ENCODE results near the gene GNB1.

The GNB1 gene

DNA sequence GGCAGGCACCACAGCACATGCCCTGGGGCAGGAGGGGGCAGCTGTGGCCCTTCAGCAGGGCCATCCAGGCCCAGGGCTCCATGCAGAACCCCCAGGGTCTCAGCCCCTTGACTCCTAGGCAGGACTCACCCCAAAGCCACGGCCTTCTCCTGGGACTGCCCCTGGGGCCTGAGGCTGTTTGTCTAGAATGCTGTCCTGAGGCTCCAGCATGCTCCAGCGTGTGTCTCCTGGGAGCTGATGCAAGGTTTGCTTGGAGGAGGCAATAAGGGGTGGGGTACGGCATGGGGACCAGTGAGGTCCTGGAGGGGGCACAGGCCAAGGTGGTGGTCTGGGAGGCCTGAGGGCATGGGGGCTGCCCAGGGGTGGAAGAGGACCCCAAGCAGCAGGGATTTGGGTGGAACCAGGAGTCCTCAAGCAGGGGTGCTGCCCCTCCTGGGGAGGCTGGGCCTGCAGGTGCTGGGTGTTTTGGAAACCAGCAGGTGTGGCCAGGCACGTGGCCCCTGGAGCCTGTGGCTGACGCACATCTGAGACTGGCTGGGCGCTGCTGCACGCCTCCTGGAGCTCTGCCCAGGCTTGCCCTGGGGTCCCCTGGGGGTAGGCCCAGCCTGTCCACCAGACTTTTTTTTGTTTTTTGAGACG lies 16.3 kb upstream of the GNB1 start:
- no peak for DNase-seq

DNA sequence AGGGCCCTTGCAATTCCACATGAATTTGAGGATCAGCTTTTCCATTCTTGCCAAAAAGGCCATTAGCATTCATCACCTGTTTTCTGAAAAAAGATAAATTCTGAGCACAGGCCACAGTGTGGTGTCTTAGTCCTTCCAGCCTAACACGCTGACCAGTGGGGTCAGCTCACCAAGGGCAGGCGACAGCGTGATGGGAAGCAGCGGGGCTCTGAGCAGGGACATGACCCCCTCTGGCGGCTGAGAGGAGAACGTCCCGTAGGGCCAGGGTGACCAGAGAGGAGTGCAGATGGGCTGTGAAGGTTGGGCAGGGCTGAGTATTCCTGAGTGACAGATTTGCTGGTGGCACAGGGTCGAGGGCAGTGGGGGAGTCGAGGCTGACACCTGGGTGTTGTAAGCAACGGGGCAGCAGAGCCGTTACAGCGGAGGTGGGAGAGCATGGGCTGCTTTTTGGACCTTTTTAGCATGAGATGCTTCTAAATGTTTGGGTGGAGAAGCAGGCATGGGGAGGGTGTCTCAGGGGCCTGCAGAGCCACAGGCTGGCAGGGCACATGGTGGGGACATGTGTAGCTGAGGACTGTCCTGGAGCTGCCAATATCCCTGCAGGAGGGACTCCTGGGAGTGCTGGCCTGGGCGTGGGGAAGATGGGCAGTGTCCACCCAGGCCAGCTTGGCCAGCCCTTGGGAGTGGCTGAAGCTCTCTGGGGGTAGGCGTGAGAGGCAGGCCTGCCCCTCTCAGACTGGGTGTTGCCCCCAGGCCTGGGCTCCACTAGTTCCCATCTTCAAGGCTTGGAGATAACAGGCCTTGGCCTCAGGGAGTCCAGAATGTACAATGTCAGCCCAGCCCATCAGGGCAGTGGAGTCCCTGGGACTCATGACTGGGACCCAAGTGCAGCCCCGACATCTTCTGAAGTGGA lies 15.6 kb upstream of the GNB1 start:
- peak; percentile 38 for DNase-seq

DNA sequence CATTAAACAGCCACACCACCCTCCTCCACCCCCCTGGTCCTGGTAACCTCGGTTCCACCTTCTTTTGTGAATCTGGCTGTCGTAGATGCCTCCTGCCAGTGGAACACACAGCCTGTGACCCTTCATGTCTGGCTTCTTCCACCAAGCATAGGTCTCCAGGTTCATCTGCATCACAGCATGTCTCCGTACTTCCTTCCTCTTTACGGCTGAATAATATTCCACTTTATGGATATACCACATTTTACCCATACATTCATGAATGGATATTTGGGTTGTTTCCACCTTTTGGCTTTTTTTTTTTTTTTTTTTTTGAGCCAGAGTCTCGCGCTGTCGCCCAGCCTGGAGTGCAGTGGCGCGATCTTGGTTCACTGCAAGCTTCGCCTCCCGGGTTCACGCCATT lies 12.3 kb upstream of the GNB1 start:
- DNase-seq, result no peak

DNA sequence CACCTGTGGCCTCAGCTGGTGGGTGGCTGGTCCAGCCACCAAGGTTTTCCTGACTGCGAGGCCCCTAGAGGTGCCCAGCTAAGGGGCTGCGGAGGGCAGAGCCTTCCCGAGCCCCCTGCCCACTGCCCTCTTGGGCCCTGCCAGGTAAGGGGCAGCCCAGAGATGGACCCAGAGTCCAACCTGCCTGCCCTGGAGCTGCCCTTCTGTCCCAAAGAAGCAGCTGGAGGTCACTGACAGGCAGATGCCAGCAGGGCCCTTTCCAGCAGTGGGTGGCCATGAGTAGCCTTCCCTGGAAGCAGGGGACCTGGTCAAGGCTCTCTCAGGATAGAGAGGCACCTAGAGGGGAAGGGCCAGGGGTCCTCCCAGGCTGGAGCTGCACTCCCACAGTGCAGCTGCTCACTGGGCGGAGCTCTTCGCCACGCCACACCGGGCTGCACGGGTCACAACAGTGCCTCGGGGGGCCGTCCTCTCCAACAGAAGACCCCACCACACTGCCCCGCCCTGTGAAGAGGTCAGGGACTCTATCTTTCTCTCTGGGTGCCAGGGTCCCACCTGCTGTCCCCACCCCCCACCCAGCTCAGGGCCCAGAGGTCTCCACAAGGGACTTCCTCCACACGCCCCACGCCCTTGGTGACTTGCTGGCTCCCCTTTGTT lies 10.9 kb upstream of the GNB1 start:
- no peak for DNase-seq

DNA sequence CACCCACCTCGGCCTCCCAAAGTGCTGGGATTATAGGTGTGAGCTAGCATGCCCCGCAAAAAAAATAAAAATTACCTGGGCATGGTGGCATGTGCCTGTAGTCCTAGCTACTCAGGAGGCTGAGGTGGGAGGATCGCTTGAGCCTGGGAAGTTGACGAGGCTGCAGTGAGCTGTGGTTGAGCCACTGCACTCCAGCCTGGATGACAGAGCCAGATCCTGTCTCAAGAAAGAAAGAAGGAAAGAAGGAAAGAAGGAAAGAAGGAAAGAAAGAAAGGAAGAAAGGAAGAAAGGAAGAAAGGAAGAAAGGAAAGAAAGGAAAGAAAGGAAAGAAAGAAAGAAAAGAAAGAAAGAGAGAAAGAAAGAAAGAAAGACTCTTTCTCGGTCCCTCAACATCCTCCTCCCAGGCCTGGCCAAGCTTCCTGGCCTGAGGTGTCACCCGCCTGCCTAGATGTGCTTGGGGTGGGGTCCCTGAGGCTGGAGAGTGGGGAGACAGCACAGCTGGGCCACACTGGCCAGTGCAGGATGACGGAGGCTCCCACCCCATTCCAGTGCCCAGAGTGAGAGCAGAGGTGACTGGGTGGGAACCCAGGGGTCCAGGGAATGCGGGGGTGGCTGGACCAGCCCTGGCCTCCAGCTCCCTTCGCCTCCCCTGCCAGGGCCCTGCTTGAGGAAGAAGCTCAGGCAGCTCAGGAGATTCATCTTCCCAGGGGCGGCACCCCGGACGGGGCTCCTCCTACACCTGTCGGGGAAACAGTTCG lies 10.2 kb upstream of the GNB1 start:
- no peak for DNase-seq

DNA sequence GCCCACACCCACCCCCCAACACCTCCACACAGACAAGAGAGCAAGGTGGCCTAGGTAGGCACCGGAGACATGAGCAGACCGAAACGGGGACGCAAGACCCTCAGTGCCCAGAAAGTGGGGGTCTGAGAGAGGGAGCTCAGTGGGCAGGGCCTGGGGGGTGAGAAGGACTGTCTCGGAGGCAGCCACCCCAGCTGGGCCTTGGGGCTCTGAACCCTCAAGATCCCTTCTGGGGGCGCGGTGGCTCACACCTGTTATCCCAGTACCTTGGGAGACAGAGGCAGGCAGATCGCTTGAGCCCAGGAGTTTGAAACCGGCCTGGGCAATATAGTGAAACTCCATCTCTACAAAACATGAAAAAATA lies 9.1 kb upstream of the GNB1 start:
- DNase-seq, result no peak

DNA sequence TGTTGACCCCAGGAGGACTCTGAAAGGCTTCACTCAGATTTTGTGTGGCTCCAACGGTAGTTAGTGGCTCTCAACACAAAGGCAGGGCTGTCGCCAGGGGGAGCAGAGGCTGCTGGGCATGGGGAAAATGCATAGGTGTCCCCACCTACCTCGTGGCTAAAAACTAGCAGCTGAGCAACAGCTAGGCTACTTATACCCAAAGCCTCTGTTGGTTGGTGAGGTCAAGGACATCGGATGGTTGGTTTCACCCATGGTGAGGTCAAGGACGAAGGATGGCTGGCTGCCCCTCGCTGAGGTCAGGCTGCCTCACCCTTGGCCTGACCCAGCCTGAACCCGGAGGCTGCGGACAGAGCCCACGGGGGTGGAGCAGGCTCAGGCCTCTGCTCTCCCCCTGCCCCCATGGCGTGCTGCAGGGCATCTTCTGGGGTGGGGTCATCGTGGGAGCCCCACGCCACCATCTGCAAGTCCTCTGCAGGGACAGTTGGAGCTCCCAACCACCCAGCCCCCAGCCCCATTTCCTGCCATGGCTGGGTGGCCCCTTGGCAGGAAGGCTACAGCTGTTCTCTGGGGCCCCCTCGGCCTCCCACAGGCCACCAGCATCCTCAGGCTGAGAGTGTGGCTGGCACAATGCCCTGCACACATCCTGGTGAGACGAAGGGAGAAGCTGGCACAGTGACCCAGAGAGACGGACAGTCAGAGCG lies 8.5 kb upstream of the GNB1 start:
- DNase-seq, result no peak

DNA sequence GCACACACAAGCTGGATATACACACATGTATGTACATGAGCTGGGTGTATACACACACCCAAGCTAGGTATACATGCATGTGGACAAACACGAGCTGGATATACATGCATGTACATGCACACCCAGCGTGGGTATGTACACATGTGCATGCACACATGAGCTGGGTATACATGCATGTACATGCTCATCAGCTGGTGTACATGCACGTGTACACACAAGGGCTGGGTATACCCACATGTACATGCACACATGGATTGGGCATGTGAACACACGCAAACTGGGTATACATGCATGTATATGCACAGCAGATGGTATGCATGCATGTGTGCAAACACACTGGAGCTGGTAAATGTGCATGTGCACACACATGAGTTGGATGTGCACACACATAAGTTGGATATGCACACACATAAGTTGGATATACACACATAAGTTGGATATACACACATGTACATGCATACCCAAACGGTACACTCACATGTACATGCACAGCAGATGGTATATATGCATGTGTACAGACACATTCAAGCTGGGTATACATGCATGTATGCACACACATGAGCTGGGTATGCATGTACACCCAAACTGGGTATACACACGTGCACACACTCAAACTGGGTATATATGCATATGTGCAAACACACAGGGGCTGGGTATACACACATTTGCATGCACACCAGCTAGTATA lies 7.5 kb upstream of the GNB1 start:
- DNase-seq, result no peak

DNA sequence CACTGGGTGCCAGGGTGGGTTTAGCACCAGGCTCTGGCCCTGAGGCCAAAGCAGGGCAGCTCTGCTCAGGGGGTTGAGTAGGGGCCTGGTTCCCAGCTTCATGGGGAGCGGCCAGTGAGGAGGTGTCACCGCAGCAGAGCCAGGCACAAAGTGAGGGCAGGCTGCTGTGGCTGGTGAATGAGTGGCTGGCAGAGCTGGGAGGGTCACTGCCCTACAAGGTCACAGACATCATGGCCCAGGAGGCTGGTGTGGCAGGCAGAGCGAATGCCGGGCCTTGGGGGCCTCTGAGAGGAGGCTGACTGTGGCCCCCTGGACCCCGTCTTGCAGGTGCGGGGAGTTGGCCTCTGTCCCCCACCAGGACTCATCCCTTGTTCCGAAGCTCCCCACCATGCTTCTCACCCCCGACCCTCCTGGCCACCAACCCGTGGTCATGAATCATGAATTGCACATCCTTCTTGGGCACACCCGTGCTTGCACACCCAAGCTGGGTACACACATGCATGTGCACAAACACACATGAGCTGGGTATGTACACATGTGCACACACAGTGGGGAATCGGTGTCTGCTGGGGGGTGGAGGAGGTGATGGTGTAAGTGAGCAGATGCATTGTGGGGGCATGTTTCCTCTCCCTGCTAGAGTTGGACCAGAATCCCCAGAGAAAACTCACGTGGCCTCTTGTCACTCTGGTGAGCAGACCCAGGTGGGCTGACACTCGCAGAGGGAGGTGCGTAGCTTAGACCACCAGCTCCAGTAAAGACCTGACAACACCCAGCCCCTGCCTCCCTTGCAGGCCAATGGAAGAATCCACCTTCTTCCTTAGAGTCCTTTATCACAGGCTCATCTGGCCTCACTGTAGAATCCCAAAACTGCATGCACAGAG lies 4.8 kb upstream of the GNB1 start:
- DNase-seq, result no peak

DNA sequence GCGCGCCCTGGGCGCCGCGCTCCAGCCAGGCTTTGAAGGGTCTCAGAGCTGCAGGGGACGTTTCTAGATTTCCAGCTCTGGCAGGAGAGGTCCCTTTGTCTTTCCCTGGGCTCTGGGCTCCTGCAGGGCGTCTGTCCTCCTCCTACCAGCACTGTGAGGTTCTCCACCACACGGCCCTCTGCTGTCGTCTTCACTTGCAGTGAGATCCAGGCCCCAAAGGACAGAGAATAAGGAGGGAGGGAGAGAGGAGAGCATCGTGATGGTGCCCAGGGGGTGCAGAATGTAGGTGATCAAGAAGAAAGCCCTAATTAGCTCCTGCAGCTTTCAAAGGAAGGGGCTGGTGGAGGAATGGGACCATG lies 4.2 kb upstream of the GNB1 start:
- DNase-seq, result no peak

DNA sequence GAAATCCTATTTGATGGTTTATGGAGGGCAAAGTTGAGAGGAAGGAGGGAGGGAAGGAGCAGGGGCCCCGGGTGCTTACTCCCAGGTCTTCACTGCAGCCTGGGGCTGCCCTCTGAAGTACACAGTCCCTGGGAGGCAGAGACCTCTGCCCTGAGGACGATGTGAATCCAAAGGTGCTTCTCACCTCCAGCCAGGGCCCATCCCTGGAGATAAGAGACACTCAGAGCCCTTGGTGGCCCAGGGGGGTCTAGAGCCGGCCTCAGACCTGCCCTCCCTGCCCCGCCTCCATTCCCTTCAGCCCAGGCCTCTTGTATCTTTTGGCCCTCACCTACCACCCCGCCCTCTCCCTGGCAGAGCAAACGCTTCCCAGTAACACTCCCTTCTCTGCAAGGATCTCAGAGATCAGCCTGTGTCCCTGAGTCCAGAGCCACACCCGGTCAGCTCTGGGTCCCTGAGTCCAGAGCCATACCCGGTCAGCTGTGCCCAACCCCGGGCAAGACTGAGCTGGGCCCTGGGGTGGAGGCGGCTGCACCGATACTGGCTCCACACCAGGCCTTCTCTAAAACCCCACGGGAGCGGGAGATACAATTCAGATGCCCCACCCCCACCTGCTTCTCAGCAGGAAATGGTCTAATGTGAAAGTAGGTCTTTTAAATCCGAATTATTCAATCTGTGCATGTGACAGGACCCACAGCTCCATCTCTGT lies 3.6 kb upstream of the GNB1 start:
- no peak for DNase-seq

DNA sequence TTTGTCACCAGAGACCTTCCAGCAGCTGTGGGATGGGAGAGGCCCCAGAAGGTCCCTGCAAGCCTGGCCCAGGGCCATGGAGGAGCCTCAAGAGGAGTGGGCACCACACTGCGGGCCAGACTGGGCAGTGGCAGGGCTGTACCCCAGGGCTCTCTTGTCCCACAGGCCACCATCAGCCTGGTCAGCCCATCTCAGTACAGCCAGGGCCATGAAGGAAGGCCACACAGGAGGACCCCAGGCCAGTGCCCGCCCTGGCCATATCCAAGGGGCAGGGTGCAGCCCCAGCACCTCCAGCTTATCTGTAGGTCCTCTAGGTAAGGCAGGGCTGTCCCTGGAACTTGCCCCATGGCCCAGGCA lies 3.1 kb upstream of the GNB1 start:
- no peak for DNase-seq

DNA sequence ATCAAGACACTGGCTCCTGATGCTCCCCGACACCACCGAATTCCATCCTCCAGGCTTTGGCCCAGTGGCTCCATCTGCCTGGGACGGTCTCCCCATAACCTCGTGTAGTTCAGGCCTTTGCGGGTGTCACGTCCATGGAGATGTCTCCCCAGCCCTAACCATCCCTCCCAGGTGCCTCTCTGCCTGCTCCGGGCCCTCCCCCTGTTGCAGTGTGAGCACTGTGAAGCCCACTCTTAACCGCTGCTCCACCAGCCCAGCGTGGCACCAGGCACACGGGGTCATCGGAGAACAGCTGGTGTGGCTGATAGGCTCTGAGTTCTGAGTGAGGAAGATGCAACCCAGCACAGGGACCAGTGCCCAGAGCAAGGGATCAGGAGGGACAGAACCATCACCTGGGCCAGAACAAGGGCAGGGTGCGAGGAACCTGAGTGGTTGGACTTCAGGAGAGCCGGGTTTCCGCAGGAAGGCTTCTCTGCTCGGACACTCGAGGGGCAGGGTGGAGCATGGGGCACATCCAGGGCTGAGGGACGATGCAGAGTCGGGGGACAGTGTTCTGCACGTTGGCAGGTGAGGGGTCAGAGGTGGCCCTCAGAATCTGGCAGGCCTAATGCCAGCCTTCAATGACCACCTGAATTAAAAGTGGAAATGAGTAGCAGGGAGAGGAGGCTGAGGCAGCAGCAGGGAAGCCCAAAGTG lies 2.6 kb upstream of the GNB1 start:
- DNase-seq, result no peak

DNA sequence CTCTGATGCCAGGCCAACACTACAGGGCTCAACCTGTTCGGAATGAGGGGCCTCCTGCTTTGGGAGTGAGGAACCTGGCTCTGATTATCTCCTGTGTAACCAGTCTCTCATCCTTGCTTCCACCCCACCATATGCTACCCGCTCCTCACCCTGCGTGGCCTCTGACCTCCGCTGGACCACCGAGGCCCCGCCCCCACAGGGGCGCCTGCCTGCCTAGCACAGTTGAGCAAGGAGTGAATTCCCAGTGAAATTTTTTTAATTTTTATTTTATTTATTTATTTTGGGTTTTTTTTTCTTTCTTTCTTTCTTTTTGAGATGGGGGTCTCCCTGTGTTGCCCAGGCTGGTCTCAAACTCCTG lies 1.9 kb upstream of the GNB1 start:
- no peak for DNase-seq

DNA sequence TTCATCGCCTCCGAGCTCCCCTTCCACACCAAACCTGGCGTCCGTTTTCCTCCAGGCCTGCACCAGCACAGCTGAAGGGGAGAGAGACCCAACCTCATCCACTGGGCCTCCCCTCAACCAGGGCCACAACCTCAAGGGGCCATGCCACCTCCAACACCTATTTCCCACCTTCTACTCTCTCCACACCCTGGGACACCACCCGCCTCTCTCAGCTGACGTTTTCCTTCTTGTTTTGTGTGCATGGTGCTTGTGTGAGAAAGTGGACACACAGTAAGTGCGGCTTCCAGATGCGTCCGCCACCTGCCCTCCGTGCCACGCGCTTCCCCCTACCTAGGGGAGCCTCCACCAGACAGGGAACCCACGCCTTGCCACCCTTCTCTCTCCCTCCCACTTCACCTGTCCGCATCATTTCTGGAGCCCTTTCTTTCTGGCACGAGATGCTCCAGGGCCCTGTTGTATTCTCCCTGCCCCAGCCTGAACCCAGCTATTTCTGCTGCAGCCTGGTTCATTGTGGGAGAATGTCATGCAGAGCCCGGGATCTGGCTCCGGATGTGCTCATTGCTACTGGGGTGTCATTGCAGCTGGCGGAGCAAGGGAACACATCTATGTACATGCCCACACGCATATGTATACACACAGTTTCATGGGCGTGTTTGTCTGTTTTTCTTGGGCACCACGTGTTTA lies 1.3 kb upstream of the GNB1 start:
- DNase-seq, result no peak

DNA sequence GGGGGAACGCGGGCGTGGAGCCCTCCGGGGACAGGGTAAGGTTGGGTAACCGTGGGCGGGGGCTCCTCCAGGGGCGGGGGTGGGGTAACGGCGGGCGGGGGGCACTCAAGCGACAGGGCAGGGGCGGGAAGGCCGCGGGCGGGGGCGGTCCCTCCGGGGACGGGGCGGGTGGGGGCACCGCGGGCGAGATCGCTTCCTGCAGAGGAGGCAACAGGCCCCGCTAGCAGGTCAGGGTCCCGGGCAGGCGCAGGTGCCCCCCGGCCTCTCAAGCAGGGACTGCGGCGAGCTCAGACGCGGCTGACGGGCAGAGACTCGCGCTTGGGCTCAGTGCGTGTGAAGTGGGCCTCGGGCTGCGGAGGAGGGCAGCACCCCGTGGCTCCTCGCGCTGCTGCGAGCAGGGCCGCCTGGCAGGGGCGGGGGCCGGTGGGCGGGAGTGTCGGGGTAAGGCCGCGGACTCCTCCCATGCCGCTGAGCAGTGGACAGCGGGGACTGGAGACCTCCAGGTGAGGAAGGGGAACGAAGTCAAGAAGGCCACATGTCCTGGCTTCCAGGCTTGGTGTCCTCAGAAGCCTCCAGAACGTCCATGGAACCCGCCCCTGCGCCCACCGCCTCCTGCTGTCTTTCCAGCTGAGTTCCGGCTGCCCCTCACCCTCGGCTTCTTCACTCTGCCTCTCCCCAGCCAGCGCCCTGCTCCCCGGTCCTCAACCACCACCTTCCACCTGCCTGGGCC lies 627 bp upstream of the GNB1 start:
- no peak for DNase-seq

DNA sequence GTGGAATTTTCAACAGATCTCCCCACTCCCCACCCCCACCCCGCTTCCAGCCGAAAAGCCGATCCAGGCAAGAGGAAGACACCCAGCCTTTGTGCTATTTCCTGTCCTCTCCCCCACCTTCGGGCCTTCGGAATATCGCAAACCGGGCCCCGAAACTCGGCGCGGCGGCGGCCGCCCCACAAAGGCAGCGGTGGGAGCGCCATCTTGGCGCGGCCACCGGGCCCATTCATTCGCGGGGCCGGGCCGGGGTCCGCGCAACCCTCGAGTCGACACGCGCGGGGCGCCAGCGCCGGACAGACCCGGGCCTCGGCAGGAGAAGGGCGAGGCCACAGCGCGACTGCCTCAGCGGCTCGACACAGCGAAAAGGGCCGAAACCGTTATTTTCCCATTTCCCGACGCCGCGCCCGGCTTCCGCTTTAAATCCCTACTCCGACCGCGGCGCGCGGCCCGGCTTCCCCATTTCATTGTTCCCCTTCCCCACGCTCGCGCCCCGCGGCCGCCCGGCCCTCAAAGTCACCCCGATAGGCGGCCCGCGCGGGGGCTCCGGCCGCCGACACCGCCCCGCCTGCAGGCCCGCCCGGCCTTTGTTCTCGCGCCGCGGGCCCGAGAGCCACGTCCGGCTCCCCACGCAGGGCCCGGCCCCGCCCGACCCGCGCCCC lies 911 bp downstream of the GNB1 start:
- no peak for DNase-seq

DNA sequence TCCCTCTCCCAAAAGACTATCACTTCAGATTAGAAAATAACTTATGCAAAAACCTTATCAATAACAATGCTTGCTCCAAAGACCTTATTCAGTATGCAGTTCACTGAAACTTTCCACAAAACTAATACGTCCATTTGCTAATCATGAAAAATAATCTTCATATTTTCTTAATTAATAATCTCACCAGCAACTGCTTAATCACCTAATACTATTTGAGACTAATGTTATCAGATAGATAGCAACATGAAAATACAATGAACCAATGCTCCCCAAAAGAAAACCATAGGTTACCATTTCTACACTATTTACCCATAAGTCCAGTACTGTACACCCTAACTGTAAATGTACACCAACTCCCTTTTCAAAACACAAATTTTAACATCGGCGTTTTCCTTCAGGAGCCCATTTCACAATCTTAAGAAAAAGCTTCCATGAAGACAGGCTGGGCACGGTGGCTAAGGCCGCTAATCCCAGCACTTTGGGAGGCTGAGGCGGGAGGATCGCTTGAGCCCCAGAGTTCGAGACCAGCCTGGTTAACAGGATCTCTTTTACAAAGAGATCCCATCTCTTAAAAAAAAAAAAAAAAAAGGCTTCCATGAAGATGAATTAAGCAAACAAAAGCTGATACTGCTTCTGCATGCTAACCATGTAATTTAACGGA lies 1.7 kb downstream of the GNB1 start:
- DNase-seq, result no peak
